HepG2 (cell line): ENCODE data around the gene SMAD6. TPM values are rescaled to one million over a fixed set of nuclear protein-coding genes. Genes with fewer than 3 reads are reported as not detected.

Experiments used
- ATAC-seq: fragments of 200-7000 bp; cut with Tn5 transposase; 3 replicates; pipeline ENCODE4 v1.9.1; 2020; ENCODE audit warnings: mild to moderate bottlenecking, moderate library complexity
- BruUV-seq: library from RNA; stranded (reverse); fragments of 400-500 nt; replicated peaks from 2 replicates; lab custom pipeline; 2021; lab: Mats Ljungman, UMichigan
- CTCF ChIA-PET: fragments of 300-600 bp; formaldehyde crosslinking; extraction: SDS; loops from one replicate; lab custom pipeline; 2021; ENCODE audit warnings: low total read pairs, inconsistent platforms, low intra/inter-chr PET ratio; lab: Yijun Ruan, JAX
- POLR2A ChIA-PET: fragments of 350-600 bp; sonication (Branson Sonifier 250); formaldehyde crosslinking; loops from one replicate; lab custom pipeline; 2020; ENCODE audit warnings: antibody characterized with exemption, inconsistent platforms; lab: Yijun Ruan, JAX
- DNase-seq: peaks from one replicate; pipeline ENCODE4 v3.0.0-alpha.2; 2015; ENCODE audit warnings: low spot score
- FAIRE-seq: peaks from 3 replicates; lab custom pipeline; 2011; peaks lifted over from hg19 to GRCh38; lab: Jason Lieb, UNC
- H2AFZ ChIP-seq: one replicate; pipeline ENCODE4 v1.6.1; 2011; ENCODE audit warnings: low read length, inconsistent platforms
- H3K27ac ChIP-seq: fragments of 300-600 bp; 3 replicates; pipeline ENCODE4 v1.8.0; 2011; ENCODE audit warnings: mixed run types, mild to moderate bottlenecking, mixed read lengths, low read length, inconsistent platforms; ENCODE audit not compliant: insufficient read depth; ENCODE audit errors: extremely low read length
- H3K27me3 ChIP-seq, 2 experiments: fragments of 200-600 bp in 1 of 2; 2 replicates in 1 of 2; 3 replicates in 1 of 2; pipeline versions ENCODE4 v1.6.0 to v1.8.0; 2011; ENCODE audit warnings: low read length in 2 of 2, mild to moderate bottlenecking in 2 of 2, moderate library complexity in 2 of 2, inconsistent platforms in 1 of 2; ENCODE audit not compliant: insufficient read depth in 2 of 2, control insufficient read depth in 1 of 2
- H3K36me3 ChIP-seq, 2 experiments: fragments of 200-600 bp in 1 of 2; replicated peaks in 1 of 2; 2 replicates in 1 of 2; 3 replicates in 1 of 2; pipeline versions ENCODE4 v1.5.1 to v1.8.0; 2011; ENCODE audit warnings: low read length in 2 of 2, inconsistent platforms in 1 of 2; ENCODE audit not compliant: insufficient read depth in 2 of 2, control insufficient read depth in 1 of 2
- H3K4me1 ChIP-seq: 2 replicates; pipeline ENCODE4 v1.5.1; 2012; ENCODE audit warnings: low read length, inconsistent platforms; ENCODE audit not compliant: insufficient read depth
- H3K4me2 ChIP-seq: 2 replicates; pipeline ENCODE4 v1.6.0; 2011; ENCODE audit warnings: low read depth, low read length, inconsistent platforms
- H3K4me3 ChIP-seq, 3 experiments: fragments of 200-600 bp in 1 of 3; sonication (generic), shearing (Covaris generic) in 1 of 3; replicated peaks in 1 of 3; 2 replicates each; pipeline ENCODE4 v1.5.1; 2011 to 2016; ENCODE audit warnings: low read length in 3 of 3, inconsistent platforms in 2 of 3, low read depth in 2 of 3, mild to moderate bottlenecking in 2 of 3, control low read depth in 1 of 3, mixed read lengths in 1 of 3; ENCODE audit not compliant: insufficient read depth in 1 of 3
- H3K79me2 ChIP-seq: one replicate; pipeline ENCODE4 v1.6.1; 2011; ENCODE audit warnings: low read length, inconsistent platforms; ENCODE audit not compliant: insufficient read depth
- H3K9ac ChIP-seq: 2 replicates; pipeline ENCODE4 v1.6.0; 2011; ENCODE audit warnings: mild to moderate bottlenecking, low read depth, low read length, inconsistent platforms; ENCODE audit not compliant: insufficient read depth
- H3K9me3 ChIP-seq: 2 replicates; pipeline ENCODE4 v1.5.1; 2012; ENCODE audit warnings: mild to moderate bottlenecking, low read length
- H4K20me1 ChIP-seq: 2 replicates; pipeline ENCODE4 v1.6.0; 2011; ENCODE audit warnings: inconsistent platforms, mild to moderate bottlenecking, low read length, moderate library complexity; ENCODE audit not compliant: insufficient read depth
- FOXA1 ChIP-seq, 2 experiments: fragments of 450-650 bp in 1 of 2; sonication (generic) in 1 of 2; formaldehyde crosslinking in 1 of 2; IDR thresholded peaks; 2 replicates each; pipeline versions ENCODE4 v1.4.0 to v1.6.1; 2016 to 2020; ENCODE audit warnings: missing genetic modification reagents in 1 of 2
- HMGA1 ChIP-seq: sonication (generic); formaldehyde crosslinking; conservative IDR thresholded peaks from 2 replicates; pipeline ENCODE4 v1.4.0; 2020; ENCODE audit warnings: missing genetic modification reagents
- JDP2 ChIP-seq: sonication (generic); formaldehyde crosslinking; IDR thresholded peaks from 2 replicates; pipeline ENCODE4 v1.8.1; 2022; ENCODE audit warnings: missing genetic modification reagents, borderline replicate concordance
- NBN ChIP-seq: fragments of 450-650 bp; conservative IDR thresholded peaks from 2 replicates; pipeline ENCODE4 v1.6.1; 2017
- RARG ChIP-seq: sonication (generic); formaldehyde crosslinking; IDR thresholded peaks from 2 replicates; pipeline ENCODE4 v1.4.0; 2020; ENCODE audit warnings: low read depth, mild to moderate bottlenecking, missing genetic modification reagents
- YEATS4 ChIP-seq: sonication (generic); formaldehyde crosslinking; IDR thresholded peaks from 2 replicates; pipeline ENCODE4 v1.4.0; 2020; ENCODE audit warnings: missing genetic modification reagents, borderline replicate concordance
- ZNF564 ChIP-seq: sonication (generic); formaldehyde crosslinking; IDR thresholded peaks from 2 replicates; pipeline ENCODE4 v1.8.1; 2023; ENCODE audit warnings: mild to moderate bottlenecking, missing genetic modification reagents
- WGBS: methylation state at CpG from one replicate; pipeline ENCODE4 v1.1.6; 2017; ENCODE audit warnings: low lambda C conversion rate; 5-methylcytosine and 5-hydroxymethylcytosine counted together
- in situ Hi-C: cut with HindIII; loops from 2 replicates; pipeline ENCODE4 v1.10.0; 2017; ENCODE audit warnings: low pct_unique_long_range_greater_than_20kb; ENCODE audit not compliant: extremely low pct_ligation_motif_present
- intact Hi-C: fragments of 100-400 bp; cut with micrococcal nuclease; formaldehyde crosslinking; loops from one replicate; pipeline ENCODE4 v1.10.0; 2022; ENCODE audit not compliant: unreplicated experiment
- polyA plus RNA-seq, 8 experiments: library from polyadenylated mRNA; depleted of rRNA in 3 of 8; stranded (reverse) in 7 of 8; unstranded in 1 of 8; fragments of >200 nt; fragmentation: Illumina TruSeq in 4 of 8; extraction: Trizol in 4 of 8; gene quantifications; 2 replicates each; pipeline versions ENCODE4 v1.2.1 to v1.2.3, GENCODE V29; 2011 to 2016; ENCODE audit warnings: low read depth in 4 of 8, missing spikeins in 1 of 8, mixed read lengths in 1 of 8; ENCODE audit not compliant: insufficient read depth in 1 of 8
- total RNA-seq, 5 experiments: library from RNA; depleted of rRNA; stranded (reverse); fragments of >200 nt; fragmentation: Illumina TruSeq; extraction: Trizol; gene quantifications; 2 replicates each; pipeline ENCODE4 v1.2.3, GENCODE V29; 2016; ENCODE audit warnings: low read depth in 1 of 5
- TF ChIP-seq, protein P1 (sequence below): IDR thresholded peaks from 2 replicates; pipeline ENCODE4 v1.6.1; 2016; ENCODE audit warnings: missing compliant biosample characterization, missing genetic modification reagents, borderline replicate concordance
- TF ChIP-seq, protein P2 (sequence below): sonication (generic); formaldehyde crosslinking; IDR thresholded peaks from 2 replicates; pipeline ENCODE4 v1.4.0; 2020; ENCODE audit warnings: missing genetic modification reagents
- TF ChIP-seq, protein P3 (sequence below), 2 experiments: sonication (generic) in 1 of 2; formaldehyde crosslinking in 1 of 2; IDR thresholded peaks; 2 replicates each; pipeline versions ENCODE4 v1.4.0 to v1.6.1; 2018 to 2020; ENCODE audit warnings: missing genetic modification reagents in 2 of 2, borderline replicate concordance in 1 of 2, low read depth in 1 of 2, mild to moderate bottlenecking in 1 of 2, missing biosample characterization in 1 of 2
- TF ChIP-seq, protein P4 (sequence below): sonication (generic); formaldehyde crosslinking; IDR thresholded peaks from 2 replicates; pipeline ENCODE4 v1.8.1; 2023; ENCODE audit warnings: missing genetic modification reagents, inconsistent platforms, borderline replicate concordance
- TF ChIP-seq, protein P5 (sequence below), 2 experiments: IDR thresholded peaks; 2 replicates each; pipeline ENCODE4 v1.6.1; 2011 to 2012; ENCODE audit warnings: low read length in 2 of 2, borderline replicate concordance in 1 of 2, low read depth in 1 of 2, mild to moderate bottlenecking in 1 of 2, moderate library complexity in 1 of 2
- TF ChIP-seq, protein P6 (sequence below): sonication (generic); formaldehyde crosslinking; IDR thresholded peaks from 2 replicates; pipeline ENCODE4 v1.5.0; 2020; ENCODE audit warnings: missing genetic modification reagents, mild to moderate bottlenecking, borderline replicate concordance

The SMAD6 gene
- total and polyA plus RNA-seq, 2 of the 13 experiments (the other 11 are each of a cell fraction or from before 2014, with no cell fraction given), result 3.3 to 4.4 TPM

DNA sequence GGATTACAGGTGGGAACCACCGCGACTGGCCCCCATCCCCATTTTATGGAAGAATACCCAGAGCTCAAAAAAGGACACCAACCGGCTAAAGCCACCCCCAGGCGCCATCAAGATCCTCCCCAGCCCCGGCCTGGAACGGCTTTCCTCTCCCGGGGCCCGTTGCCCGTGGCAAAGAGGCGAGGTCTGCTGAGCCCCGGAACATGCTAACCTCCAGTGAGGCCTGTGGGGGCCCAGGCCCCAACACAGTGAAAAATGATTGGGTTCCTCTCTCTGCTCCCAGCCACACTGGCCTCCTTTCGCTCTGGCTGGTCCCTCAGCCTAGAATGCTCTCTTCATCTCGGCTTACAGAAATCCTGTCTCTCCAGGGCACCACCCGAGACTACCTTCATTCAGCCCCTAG, 46.5 kb upstream of the SMAD6 start:
- Histone ChIP-seq H3K27ac (no peak overlapping the region), H3K4me1 (peaks cover 23% of the 10 kb centered on the region), H3K36me3 (no peaks in the 10 kb centered on the region), H4K20me1 (no peaks in the 10 kb centered on the region), H3K4me3 (no peak overlapping the region), H3K27me3 (no peaks in the 10 kb centered on the region), H2AFZ (no peak overlapping the region), H3K9ac (no peak overlapping the region), H3K79me2 (no peaks in the 10 kb centered on the region), H3K4me2 (no peak overlapping the region), H3K9me3 (no peaks in the 10 kb centered on the region)
- DNase-seq (no peak), FAIRE-seq (no peak), ATAC-seq (no peak)
- in situ Hi-C loops (no loop called here), intact Hi-C loops (no loop called here)
- 84% methylated on average over 6 of the region's 14 CpGs for WGBS
- ChIA-PET POLR2A (no interaction called here), CTCF (no interaction called here)
- BruUV-seq, result no TSS peak
- TF ChIP-seq, protein P1, sequence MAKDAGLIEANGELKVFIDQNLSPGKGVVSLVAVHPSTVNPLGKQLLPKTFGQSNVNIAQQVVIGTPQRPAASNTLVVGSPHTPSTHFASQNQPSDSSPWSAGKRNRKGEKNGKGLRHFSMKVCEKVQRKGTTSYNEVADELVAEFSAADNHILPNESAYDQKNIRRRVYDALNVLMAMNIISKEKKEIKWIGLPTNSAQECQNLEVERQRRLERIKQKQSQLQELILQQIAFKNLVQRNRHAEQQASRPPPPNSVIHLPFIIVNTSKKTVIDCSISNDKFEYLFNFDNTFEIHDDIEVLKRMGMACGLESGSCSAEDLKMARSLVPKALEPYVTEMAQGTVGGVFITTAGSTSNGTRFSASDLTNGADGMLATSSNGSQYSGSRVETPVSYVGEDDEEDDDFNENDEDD (CRISPR knock-in tag), result no peak
- no peak for TF ChIP-seq RARG (CRISPR knock-in tag)
- TF ChIP-seq, protein P2, sequence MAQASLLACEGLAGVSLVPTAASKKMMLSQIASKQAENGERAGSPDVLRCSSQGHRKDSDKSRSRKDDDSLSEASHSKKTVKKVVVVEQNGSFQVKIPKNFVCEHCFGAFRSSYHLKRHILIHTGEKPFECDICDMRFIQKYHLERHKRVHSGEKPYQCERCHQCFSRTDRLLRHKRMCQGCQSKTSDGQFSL (CRISPR knock-in tag), result no peak
- TF ChIP-seq, protein P3, sequence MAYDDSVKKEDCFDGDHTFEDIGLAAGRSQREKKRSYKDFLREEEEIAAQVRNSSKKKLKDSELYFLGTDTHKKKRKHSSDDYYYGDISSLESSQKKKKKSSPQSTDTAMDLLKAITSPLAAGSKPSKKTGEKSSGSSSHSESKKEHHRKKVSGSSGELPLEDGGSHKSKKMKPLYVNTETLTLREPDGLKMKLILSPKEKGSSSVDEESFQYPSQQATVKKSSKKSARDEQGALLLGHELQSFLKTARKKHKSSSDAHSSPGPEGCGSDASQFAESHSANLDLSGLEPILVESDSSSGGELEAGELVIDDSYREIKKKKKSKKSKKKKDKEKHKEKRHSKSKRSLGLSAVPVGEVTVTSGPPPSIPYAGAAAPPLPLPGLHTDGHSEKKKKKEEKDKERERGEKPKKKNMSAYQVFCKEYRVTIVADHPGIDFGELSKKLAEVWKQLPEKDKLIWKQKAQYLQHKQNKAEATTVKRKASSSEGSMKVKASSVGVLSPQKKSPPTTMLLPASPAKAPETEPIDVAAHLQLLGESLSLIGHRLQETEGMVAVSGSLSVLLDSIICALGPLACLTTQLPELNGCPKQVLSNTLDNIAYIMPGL (CRISPR knock-in tag; IDR thresholded peaks at IDR 0.05; ENCODE audit: borderline replicate concordance in 1 of 2, low read depth in 1 of 2), result no peak
- no peak for TF ChIP-seq JDP2 (CRISPR knock-in tag)
- TF ChIP-seq HMGA1 (CRISPR knock-in tag), result no peak
- TF ChIP-seq, protein P4, sequence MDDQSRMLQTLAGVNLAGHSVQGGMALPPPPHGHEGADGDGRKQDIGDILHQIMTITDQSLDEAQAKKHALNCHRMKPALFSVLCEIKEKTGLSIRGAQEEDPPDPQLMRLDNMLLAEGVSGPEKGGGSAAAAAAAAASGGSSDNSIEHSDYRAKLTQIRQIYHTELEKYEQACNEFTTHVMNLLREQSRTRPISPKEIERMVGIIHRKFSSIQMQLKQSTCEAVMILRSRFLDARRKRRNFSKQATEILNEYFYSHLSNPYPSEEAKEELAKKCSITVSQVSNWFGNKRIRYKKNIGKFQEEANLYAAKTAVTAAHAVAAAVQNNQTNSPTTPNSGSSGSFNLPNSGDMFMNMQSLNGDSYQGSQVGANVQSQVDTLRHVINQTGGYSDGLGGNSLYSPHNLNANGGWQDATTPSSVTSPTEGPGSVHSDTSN (CRISPR knock-in tag), result no peak
- TF ChIP-seq, protein P5, sequence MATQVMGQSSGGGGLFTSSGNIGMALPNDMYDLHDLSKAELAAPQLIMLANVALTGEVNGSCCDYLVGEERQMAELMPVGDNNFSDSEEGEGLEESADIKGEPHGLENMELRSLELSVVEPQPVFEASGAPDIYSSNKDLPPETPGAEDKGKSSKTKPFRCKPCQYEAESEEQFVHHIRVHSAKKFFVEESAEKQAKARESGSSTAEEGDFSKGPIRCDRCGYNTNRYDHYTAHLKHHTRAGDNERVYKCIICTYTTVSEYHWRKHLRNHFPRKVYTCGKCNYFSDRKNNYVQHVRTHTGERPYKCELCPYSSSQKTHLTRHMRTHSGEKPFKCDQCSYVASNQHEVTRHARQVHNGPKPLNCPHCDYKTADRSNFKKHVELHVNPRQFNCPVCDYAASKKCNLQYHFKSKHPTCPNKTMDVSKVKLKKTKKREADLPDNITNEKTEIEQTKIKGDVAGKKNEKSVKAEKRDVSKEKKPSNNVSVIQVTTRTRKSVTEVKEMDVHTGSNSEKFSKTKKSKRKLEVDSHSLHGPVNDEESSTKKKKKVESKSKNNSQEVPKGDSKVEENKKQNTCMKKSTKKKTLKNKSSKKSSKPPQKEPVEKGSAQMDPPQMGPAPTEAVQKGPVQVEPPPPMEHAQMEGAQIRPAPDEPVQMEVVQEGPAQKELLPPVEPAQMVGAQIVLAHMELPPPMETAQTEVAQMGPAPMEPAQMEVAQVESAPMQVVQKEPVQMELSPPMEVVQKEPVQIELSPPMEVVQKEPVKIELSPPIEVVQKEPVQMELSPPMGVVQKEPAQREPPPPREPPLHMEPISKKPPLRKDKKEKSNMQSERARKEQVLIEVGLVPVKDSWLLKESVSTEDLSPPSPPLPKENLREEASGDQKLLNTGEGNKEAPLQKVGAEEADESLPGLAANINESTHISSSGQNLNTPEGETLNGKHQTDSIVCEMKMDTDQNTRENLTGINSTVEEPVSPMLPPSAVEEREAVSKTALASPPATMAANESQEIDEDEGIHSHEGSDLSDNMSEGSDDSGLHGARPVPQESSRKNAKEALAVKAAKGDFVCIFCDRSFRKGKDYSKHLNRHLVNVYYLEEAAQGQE (IDR thresholded peaks at IDR 0.05; ENCODE audit: borderline replicate concordance in 1 of 2, low read depth in 1 of 2, low read length in 2 of 2), result no peak
- no peak for TF ChIP-seq ZNF564 (CRISPR knock-in tag)
- TF ChIP-seq FOXA1 (IDR thresholded peaks at IDR 0.05), result no peak
- TF ChIP-seq FOXA1 (CRISPR knock-in tag; IDR thresholded peaks at IDR 0.05), result no peak
- no peak for TF ChIP-seq NBN
- TF ChIP-seq YEATS4 (CRISPR knock-in tag), result no peak
- TF ChIP-seq, protein P6, sequence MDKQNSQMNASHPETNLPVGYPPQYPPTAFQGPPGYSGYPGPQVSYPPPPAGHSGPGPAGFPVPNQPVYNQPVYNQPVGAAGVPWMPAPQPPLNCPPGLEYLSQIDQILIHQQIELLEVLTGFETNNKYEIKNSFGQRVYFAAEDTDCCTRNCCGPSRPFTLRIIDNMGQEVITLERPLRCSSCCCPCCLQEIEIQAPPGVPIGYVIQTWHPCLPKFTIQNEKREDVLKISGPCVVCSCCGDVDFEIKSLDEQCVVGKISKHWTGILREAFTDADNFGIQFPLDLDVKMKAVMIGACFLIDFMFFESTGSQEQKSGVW, result no peak
